A549 (cell line): ENCODE measurements around the gene RBM47. TPM values are rescaled to one million over a fixed set of nuclear protein-coding genes. Genes with fewer than 3 reads are reported as not detected.
A peak's percentile ranks its signal among the peaks of the same experiment; 100 is the strongest.

Experiments used
- ATAC-seq, 2 experiments: fragments of 200-7000 bp in 1 of 2; fragments of >200 bp in 1 of 2; cut with Nextera tagmentation in 1 of 2; cut with Tn5 transposase in 1 of 2; 3 replicates each; pipeline versions ENCODE4 v1.8.0 to v1.9.1; 2018 to 2020; ENCODE audit warnings: mild to moderate bottlenecking in 1 of 2, moderate library complexity in 1 of 2
- CTCF ChIA-PET: fragments of 300-600 bp; sonication (Branson Sonifier 250); formaldehyde crosslinking; extraction: SDS; loops from one replicate; lab custom pipeline; 2021; ENCODE audit warnings: antibody characterized with exemption, inconsistent platforms; lab: Yijun Ruan, JAX
- POLR2A ChIA-PET: fragments of 350-600 bp; formaldehyde crosslinking; extraction: SDS; loops from one replicate; lab custom pipeline; 2021; ENCODE audit warnings: antibody characterized with exemption, inconsistent platforms; lab: Yijun Ruan, JAX
- DNase-seq, 2 experiments: peaks; one replicate each; pipeline versions ENCODE4 v3.0.0 to v3.0.0-alpha.2; 2011 to 2016; ENCODE audit warnings: low read depth in 1 of 2, low spot score in 1 of 2
- FAIRE-seq: peaks from 2 replicates; lab custom pipeline; 2011; peaks lifted over from hg19 to GRCh38; lab: Jason Lieb, UNC
- H3K27ac ChIP-seq, 2 experiments: fragments of >200 bp; sonication (Bioruptor Twin); formaldehyde crosslinking; 3 replicates each; pipeline ENCODE4 v1.5.1; 2016 to 2017
- H3K4me1 ChIP-seq: fragments of >200 bp; sonication (Bioruptor Twin); formaldehyde crosslinking; 3 replicates; pipeline ENCODE4 v1.6.1; 2016
- H3K4me2 ChIP-seq: fragments of >200 bp; sonication (Bioruptor Twin); formaldehyde crosslinking; 3 replicates; pipeline ENCODE4 v1.6.1; 2016
- H3K4me3 ChIP-seq: fragments of >200 bp; sonication (Bioruptor Twin); formaldehyde crosslinking; 3 replicates; pipeline ENCODE4 v1.5.1; 2016
- H3K9me3 ChIP-seq: fragments of >200 bp; sonication (Bioruptor Twin); formaldehyde crosslinking; 3 replicates; pipeline ENCODE4 v1.6.1; 2016
- CBX8 ChIP-seq: fragments of 200-600 bp; sonication (generic); IDR thresholded peaks from 2 replicates; pipeline ENCODE4 v1.6.1; 2016
- CHD2 ChIP-seq: fragments of 150-350 bp; IDR thresholded peaks from 2 replicates; pipeline ENCODE4 v1.6.1; 2014; ENCODE audit warnings: low read length; ENCODE audit not compliant: partially characterized antibody
- CHD4 ChIP-seq: fragments of 200-600 bp; sonication (generic); IDR thresholded peaks from 2 replicates; pipeline ENCODE4 v1.6.1; 2016; ENCODE audit warnings: antibody characterized with exemption, mild to moderate bottlenecking, borderline replicate concordance
- EHF ChIP-seq: fragments of 250-450 bp; sonication (Bioruptor Pico); IDR thresholded peaks from 2 replicates; pipeline ENCODE4 v1.5.0; 2020; ENCODE audit warnings: mild to moderate bottlenecking
- EHMT2 ChIP-seq: fragments of 200-600 bp; sonication (generic); IDR thresholded peaks from 2 replicates; pipeline ENCODE4 v1.6.1; 2016; ENCODE audit warnings: antibody characterized with exemption, low read depth, mild to moderate bottlenecking, moderate library complexity
- EP300 ChIP-seq, 2 experiments: fragments of >200 bp; sonication (Bioruptor Twin); formaldehyde crosslinking; IDR thresholded peaks; 2 replicates in 1 of 2; 3 replicates in 1 of 2; pipeline ENCODE4 v1.6.1; 2016 to 2017
- ESRRA ChIP-seq: fragments of 150-350 bp; IDR thresholded peaks from 2 replicates; pipeline ENCODE4 v1.6.1; 2014; ENCODE audit warnings: mild to moderate bottlenecking, low read length, borderline replicate concordance
- FOXS1 ChIP-seq: fragments of 250-450 bp; sonication (Bioruptor Pico); IDR thresholded peaks from 2 replicates; pipeline ENCODE4 v1.5.0; 2020; ENCODE audit warnings: mild to moderate bottlenecking, moderate library complexity
- GATA3 ChIP-seq: IDR thresholded peaks from 2 replicates; pipeline ENCODE4 v1.6.1; 2012; ENCODE audit warnings: borderline replicate concordance
- HDAC2 ChIP-seq: fragments of 200-600 bp; sonication (generic); IDR thresholded peaks from 2 replicates; pipeline ENCODE4 v1.6.1; 2016
- KDM1A ChIP-seq: fragments of 200-600 bp; sonication (generic); IDR thresholded peaks from 2 replicates; pipeline ENCODE4 v1.6.1; 2016; ENCODE audit warnings: low read depth, mild to moderate bottlenecking
- NR3C1 ChIP-seq: fragments of >200 bp; sonication (Bioruptor Twin); formaldehyde crosslinking; IDR thresholded peaks from 3 replicates; pipeline ENCODE4 v1.6.1; 2017
- RARB ChIP-seq: fragments of 250-450 bp; sonication (Bioruptor Pico); IDR thresholded peaks from 2 replicates; pipeline ENCODE4 v1.8.0; 2021; ENCODE audit warnings: mild to moderate bottlenecking, moderate library complexity
- RCOR1 ChIP-seq: fragments of 150-350 bp; IDR thresholded peaks from 2 replicates; pipeline ENCODE4 v1.6.1; 2014; ENCODE audit warnings: antibody characterized with exemption, low read length, low read depth
- RFX5 ChIP-seq: fragments of 450-650 bp; IDR thresholded peaks from 2 replicates; pipeline ENCODE4 v1.7.1; 2014; ENCODE audit warnings: antibody characterized with exemption, mild to moderate bottlenecking, moderate library complexity
- RNF2 ChIP-seq: fragments of 200-600 bp; sonication (generic); IDR thresholded peaks from 2 replicates; pipeline ENCODE4 v1.6.1; 2016; ENCODE audit warnings: low read depth, mild to moderate bottlenecking, antibody characterized with exemption, moderate library complexity, borderline replicate concordance
- SMC3 ChIP-seq: fragments of >200 bp; sonication (Bioruptor Twin); formaldehyde crosslinking; IDR thresholded peaks from 3 replicates; pipeline ENCODE4 v1.6.1; 2018; ENCODE audit warnings: inconsistent platforms
- SREBF2 ChIP-seq: fragments of 450-650 bp; IDR thresholded peaks from 2 replicates; pipeline ENCODE4 v1.6.1; 2014; ENCODE audit warnings: mild to moderate bottlenecking, moderate library complexity
- TFCP2L1 ChIP-seq: fragments of 250-450 bp; sonication (Bioruptor Pico); IDR thresholded peaks from 2 replicates; pipeline ENCODE4 v1.5.0; 2021; ENCODE audit warnings: mild to moderate bottlenecking
- ZFP36 ChIP-seq: fragments of 450-650 bp; IDR thresholded peaks from 2 replicates; pipeline ENCODE4 v1.6.1; 2014; ENCODE audit warnings: borderline replicate concordance; ENCODE audit not compliant: partially characterized antibody
- ZSCAN20 ChIP-seq: fragments of 250-450 bp; sonication (Bioruptor Pico); IDR thresholded peaks from 2 replicates; pipeline ENCODE4 v1.8.0; 2022; ENCODE audit warnings: mild to moderate bottlenecking, moderate library complexity
- WGBS: methylation state at CpG from one replicate; pipeline ENCODE4 v1.1.6; 2017; ENCODE audit errors: missing lambda C conversion rate; 5-methylcytosine and 5-hydroxymethylcytosine counted together
- polyA plus RNA-seq, 4 experiments: library from polyadenylated mRNA; depleted of rRNA in 3 of 4; stranded (reverse); fragments of >200 nt; fragmentation: RNase III in 1 of 4; extraction: RNeasy Plus Mini Kit Qiagen cat#74134 plus additional on column Dnase treatment in 1 of 4; gene quantifications; 2 replicates in 3 of 4; 3 replicates in 1 of 4; pipeline ENCODE4 v1.2.3, GENCODE V29; 2011 to 2017
- TF ChIP-seq, protein P1 (sequence below): IDR thresholded peaks from 2 replicates; pipeline ENCODE4 v1.6.1; 2012
- TF ChIP-seq, protein P2 (sequence below): fragments of >200 bp; sonication (Bioruptor Twin); formaldehyde crosslinking; IDR thresholded peaks from 3 replicates; pipeline ENCODE4 v1.6.1; 2016
- TF ChIP-seq, protein P3 (sequence below): fragments of 250-450 bp; sonication (Bioruptor Pico); IDR thresholded peaks from 2 replicates; pipeline ENCODE4 v1.5.0; 2021; ENCODE audit warnings: mild to moderate bottlenecking, moderate library complexity, borderline replicate concordance
- TF ChIP-seq, protein P4 (sequence below): fragments of 150-350 bp; IDR thresholded peaks from 2 replicates; pipeline ENCODE4 v1.6.1; 2014; ENCODE audit warnings: low read depth, mild to moderate bottlenecking, low read length
- TF ChIP-seq, protein P5 (sequence below): fragments of 450-650 bp; IDR thresholded peaks from 2 replicates; pipeline ENCODE4 v1.6.1; 2014; ENCODE audit warnings: antibody characterized with exemption

The RBM47 gene
- polyA plus RNA-seq, 2 of the 4 experiments (the other 2 are of a cell fraction) = 38.1 to 43.3 TPM

DNA sequence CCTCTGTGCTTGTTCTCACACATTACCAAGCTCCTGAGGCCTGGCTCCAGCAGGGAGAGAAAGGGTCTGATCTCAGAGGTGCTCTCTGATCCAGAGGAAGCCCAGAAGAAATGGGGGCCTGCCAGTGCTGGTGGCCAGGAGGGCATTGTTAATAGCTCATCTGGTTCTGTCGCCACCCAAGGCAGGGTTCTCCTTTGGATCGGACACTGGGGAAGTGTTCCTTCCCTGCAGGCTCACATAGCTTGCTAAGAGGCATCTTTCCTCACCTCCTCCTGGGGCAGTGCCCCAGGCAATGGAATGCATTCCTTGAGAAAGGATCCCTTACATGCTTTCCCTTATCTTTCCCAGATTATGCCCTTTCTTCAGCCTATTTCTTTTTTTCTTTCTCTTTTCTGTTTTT is 53.8 kb downstream of the RBM47 start:
- FAIRE-seq (no peak), DNase-seq (no peak), ATAC-seq (no peak)
- 62% methylated on average over 2 of the region's 2 CpGs for WGBS
- peak overlapping the region; percentile 75 for H3K4me2 ChIP-seq
- ChIA-PET POLR2A (interaction anchor here (1.0 to 1.7 kb wide), 2 partner anchors 11 to 520 kb away, joined by 4 to 7 read pairs; partner anchors contain the start of gene N4BP2), CTCF (interaction anchor here (0.7 to 2.0 kb wide), 4 partner anchors 11 to 143 kb away, joined by 3 to 7 read pairs (median 4); no protein-coding TSS in a partner anchor)
- peak overlapping the region; percentile 73 to 84 for H3K27ac ChIP-seq
- H3K4me3 ChIP-seq = no peak overlapping the region
- TF ChIP-seq, protein P1, sequence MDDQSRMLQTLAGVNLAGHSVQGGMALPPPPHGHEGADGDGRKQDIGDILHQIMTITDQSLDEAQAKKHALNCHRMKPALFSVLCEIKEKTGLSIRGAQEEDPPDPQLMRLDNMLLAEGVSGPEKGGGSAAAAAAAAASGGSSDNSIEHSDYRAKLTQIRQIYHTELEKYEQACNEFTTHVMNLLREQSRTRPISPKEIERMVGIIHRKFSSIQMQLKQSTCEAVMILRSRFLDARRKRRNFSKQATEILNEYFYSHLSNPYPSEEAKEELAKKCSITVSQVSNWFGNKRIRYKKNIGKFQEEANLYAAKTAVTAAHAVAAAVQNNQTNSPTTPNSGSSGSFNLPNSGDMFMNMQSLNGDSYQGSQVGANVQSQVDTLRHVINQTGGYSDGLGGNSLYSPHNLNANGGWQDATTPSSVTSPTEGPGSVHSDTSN = no peak
- TF ChIP-seq RNF2 (no peak), RCOR1 (no peak), GATA3 (no peak), ZFP36 (no peak), HDAC2 (no peak), EHF (CRISPR knock-in tag) (no peak), SREBF2 (no peak), CBX8 (no peak), RARB (CRISPR knock-in tag) (no peak), KDM1A (no peak), EHMT2 (no peak), CHD4 (no peak), CHD2 (no peak)
- TF ChIP-seq, protein P2, sequence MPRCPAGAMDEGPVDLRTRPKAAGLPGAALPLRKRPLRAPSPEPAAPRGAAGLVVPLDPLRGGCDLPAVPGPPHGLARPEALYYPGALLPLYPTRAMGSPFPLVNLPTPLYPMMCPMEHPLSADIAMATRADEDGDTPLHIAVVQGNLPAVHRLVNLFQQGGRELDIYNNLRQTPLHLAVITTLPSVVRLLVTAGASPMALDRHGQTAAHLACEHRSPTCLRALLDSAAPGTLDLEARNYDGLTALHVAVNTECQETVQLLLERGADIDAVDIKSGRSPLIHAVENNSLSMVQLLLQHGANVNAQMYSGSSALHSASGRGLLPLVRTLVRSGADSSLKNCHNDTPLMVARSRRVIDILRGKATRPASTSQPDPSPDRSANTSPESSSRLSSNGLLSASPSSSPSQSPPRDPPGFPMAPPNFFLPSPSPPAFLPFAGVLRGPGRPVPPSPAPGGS = no peak
- TF ChIP-seq, protein P3, sequence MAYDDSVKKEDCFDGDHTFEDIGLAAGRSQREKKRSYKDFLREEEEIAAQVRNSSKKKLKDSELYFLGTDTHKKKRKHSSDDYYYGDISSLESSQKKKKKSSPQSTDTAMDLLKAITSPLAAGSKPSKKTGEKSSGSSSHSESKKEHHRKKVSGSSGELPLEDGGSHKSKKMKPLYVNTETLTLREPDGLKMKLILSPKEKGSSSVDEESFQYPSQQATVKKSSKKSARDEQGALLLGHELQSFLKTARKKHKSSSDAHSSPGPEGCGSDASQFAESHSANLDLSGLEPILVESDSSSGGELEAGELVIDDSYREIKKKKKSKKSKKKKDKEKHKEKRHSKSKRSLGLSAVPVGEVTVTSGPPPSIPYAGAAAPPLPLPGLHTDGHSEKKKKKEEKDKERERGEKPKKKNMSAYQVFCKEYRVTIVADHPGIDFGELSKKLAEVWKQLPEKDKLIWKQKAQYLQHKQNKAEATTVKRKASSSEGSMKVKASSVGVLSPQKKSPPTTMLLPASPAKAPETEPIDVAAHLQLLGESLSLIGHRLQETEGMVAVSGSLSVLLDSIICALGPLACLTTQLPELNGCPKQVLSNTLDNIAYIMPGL (CRISPR knock-in tag) = no peak
- TF ChIP-seq, protein P4, sequence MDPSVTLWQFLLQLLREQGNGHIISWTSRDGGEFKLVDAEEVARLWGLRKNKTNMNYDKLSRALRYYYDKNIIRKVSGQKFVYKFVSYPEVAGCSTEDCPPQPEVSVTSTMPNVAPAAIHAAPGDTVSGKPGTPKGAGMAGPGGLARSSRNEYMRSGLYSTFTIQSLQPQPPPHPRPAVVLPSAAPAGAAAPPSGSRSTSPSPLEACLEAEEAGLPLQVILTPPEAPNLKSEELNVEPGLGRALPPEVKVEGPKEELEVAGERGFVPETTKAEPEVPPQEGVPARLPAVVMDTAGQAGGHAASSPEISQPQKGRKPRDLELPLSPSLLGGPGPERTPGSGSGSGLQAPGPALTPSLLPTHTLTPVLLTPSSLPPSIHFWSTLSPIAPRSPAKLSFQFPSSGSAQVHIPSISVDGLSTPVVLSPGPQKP = no peak
- H3K9me3 ChIP-seq = no peaks in the 10 kb centered on the region
- peaks cover 60% of the 10 kb centered on the region for H3K4me1 ChIP-seq

DNA sequence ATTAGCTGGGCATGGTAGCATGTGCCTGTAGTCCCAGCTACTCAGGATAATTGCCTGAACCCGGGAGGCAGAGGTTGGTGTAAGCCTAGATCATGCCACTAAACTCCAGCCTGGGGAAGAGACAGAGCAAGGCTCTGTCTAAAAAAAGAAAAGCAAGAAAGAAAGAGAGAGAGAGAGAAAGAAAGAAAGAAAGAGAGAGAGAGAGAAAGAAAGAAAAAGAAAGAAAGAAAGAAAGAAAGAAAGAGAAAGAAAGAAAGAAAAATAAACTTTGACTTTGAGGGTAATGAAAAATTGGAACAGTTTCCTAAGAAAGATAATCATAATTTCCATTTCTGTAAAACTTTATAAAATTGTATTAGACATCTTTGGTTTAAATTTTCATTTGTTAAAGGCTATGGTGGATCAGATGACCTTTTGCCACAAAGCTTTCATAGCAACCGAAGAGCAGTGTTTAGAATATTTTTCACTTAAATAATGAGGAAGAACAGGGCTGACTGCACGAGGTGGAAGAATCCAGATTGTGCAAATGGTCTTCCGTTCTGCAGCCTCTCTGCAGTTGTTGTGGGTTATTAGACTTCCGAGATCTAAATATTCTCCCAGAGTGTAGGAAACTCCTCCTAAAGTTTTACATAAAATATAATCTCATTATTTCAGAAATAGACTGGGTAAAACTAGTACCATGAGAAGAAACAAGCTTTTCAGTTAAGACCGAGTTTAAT is 55.9 kb downstream of the RBM47 start:
- H3K4me1 ChIP-seq = peaks cover 46% of the 10 kb centered on the region
- H3K27ac ChIP-seq = peak overlapping the region; percentile 9 to 64; a peak in 2 of 6 replicates
- no peak for ATAC-seq
- H3K4me2 ChIP-seq = no peak overlapping the region
- TF ChIP-seq ZSCAN20 (no peak), KDM1A (no peak), RARB (CRISPR knock-in tag) (no peak), RFX5 (no peak), EP300 (IDR thresholded peaks at IDR 0.05) (no peak), EHMT2 (no peak), FOXS1 (no peak), SMC3 (no peak), NR3C1 (no peak), ESRRA (no peak), RCOR1 (no peak), EHF (CRISPR knock-in tag) (no peak), HDAC2 (no peak), TFCP2L1 (CRISPR knock-in tag) (no peak), ZFP36 (no peak)
- TF ChIP-seq, protein P5, sequence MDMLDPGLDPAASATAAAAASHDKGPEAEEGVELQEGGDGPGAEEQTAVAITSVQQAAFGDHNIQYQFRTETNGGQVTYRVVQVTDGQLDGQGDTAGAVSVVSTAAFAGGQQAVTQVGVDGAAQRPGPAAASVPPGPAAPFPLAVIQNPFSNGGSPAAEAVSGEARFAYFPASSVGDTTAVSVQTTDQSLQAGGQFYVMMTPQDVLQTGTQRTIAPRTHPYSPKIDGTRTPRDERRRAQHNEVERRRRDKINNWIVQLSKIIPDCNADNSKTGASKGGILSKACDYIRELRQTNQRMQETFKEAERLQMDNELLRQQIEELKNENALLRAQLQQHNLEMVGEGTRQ = no peak
- TF ChIP-seq, protein P1 = no peak
- TF ChIP-seq, protein P4 = no peak
- TF ChIP-seq, all 56 proteins: peak for 0
- H3K4me3 ChIP-seq = no peak overlapping the region
- no peaks in the 10 kb centered on the region for H3K9me3 ChIP-seq
- no peak for FAIRE-seq
- ChIA-PET CTCF (interaction anchor here (1.7 kb wide), 1 partner anchor 248 kb away, joined by 4 read pairs; no protein-coding TSS in a partner anchor), POLR2A (no interaction called here)
- DNase-seq = no peak
- 75% methylated on average over 6 of the region's 6 CpGs for WGBS
